ENCODE results near the gene CHCHD4. TPM values are rescaled to one million over a fixed set of nuclear protein-coding genes. Genes with fewer than 3 reads are reported as not detected.

CHCHD4 gene
- 11.0 and 12.9 TPM in 2 replicates for total RNA-seq

GRCh38 chr3:14124615-14125192 lies at the start of gene CHCHD4, which contains the start of gene TMEM43:
Gene CHCHD4 (minus strand): TSS chr3:14124870. CDS start chr3:14124676, 194 bp downstream.
Gene TMEM43 (plus strand): TSS chr3:14125052. CDS start chr3:14125194, 142 bp downstream.

Other genes with a start within 250 kb of the CHCHD4 start
- gene WNT7A, start 244.8 kb downstream of the CHCHD4 start, total RNA-seq, result not detected in 2 replicates
- 87.6 and 114 TPM in 2 replicates for gene TMEM43, start 182 bp upstream of the CHCHD4 start, total RNA-seq
- gene XPC, start 53.7 kb upstream of the CHCHD4 start, total RNA-seq, result 46.9 and 62.6 TPM in 2 replicates
- gene LSM3, start 53.9 kb upstream of the CHCHD4 start, total RNA-seq, result 5.4 and 7.7 TPM in 2 replicates